B cell (primary cell): ENCODE measurements around the gene SLC26A1. TPM values are rescaled to one million over a fixed set of nuclear protein-coding genes. Genes with fewer than 3 reads are reported as not detected.

Experiments used
- ATAC-seq: fragments of 200-7000 bp; cut with Tn5 transposase; one replicate; pipeline ENCODE4 v1.10.0; 2021; ENCODE audit warnings: low read depth, mild to moderate bottlenecking, moderate number of reproducible peaks, moderate library complexity
- CTCF ChIA-PET: fragments of 350-600 bp; sonication (Branson Sonifier 250); formaldehyde crosslinking; loops from one replicate; lab custom pipeline; 2021; ENCODE audit warnings: antibody characterized with exemption, inconsistent platforms; lab: Charles Lee
- POLR2A ChIA-PET: fragments of 350-600 bp; sonication (Branson Sonifier 250); formaldehyde crosslinking; loops from one replicate; lab custom pipeline; 2021; ENCODE audit warnings: antibody characterized with exemption; lab: Charles Lee
- DNase-seq: peaks from one replicate; pipeline ENCODE4 v3.0.0; 2013
- H2AFZ ChIP-seq: 2 replicates; pipeline ENCODE4 v1.6.1; 2012; ENCODE audit warnings: mild to moderate bottlenecking, low read depth, low read length; ENCODE audit not compliant: insufficient read depth, poor library complexity, severe bottlenecking
- H3K27ac ChIP-seq, 2 donors: 1 replicate in 1 of 2; 2 replicates in 1 of 2; pipeline ENCODE4 v1.5.1; 2012 to 2013; ENCODE audit warnings: low read length in 2 of 2, mild to moderate bottlenecking in 2 of 2, moderate library complexity in 1 of 2
- H3K27me3 ChIP-seq, 4 experiments: fragments of 200-600 bp in 1 of 4; sonication (generic) in 1 of 4; replicated peaks in 1 of 4; 1 replicate in 2 of 4; 2 replicates in 2 of 4; pipeline versions ENCODE4 v1.6.1 to v1.7.0; 2013 to 2016; ENCODE audit warnings: low read length in 3 of 4, mild to moderate bottlenecking in 2 of 4, mixed read lengths in 1 of 4, moderate library complexity in 1 of 4; ENCODE audit not compliant: insufficient read depth in 4 of 4, control insufficient read depth in 3 of 4; ENCODE audit errors: control extremely low read depth in 1 of 4
- H3K36me3 ChIP-seq, 2 experiments: replicated peaks in 1 of 2; 1 replicate in 1 of 2; 2 replicates in 1 of 2; pipeline versions ENCODE4 v1.6.1 to v1.7.1; 2013; ENCODE audit warnings: low read length in 1 of 2; ENCODE audit not compliant: insufficient read depth in 2 of 2, control insufficient read depth in 1 of 2; ENCODE audit errors: control extremely low read depth in 1 of 2, extremely low read depth in 1 of 2
- H3K4me1 ChIP-seq, 2 donors: fragments of 200-600 bp in 1 of 2; sonication (generic) in 1 of 2; 1 replicate in 1 of 2; 2 replicates in 1 of 2; pipeline versions ENCODE4 v1.5.1 to v1.6.1; 2013 to 2017; ENCODE audit warnings: low read length in 2 of 2; ENCODE audit not compliant: control insufficient read depth in 2 of 2, insufficient read depth in 2 of 2
- H3K4me2 ChIP-seq: replicated peaks from 2 replicates; pipeline ENCODE3; 2012; ENCODE audit warnings: mild to moderate bottlenecking, low read depth, low read length; ENCODE audit not compliant: poor library complexity, severe bottlenecking
- H3K4me3 ChIP-seq, 5 experiments: fragments of 200-600 bp in 1 of 5; sonication (generic) in 1 of 5; 1 replicate in 3 of 5; 2 replicates in 2 of 5; pipeline versions ENCODE4 v1.5.1 to v1.7.0; 2011 to 2016; ENCODE audit warnings: low read length in 4 of 5, mild to moderate bottlenecking in 4 of 5, low read depth in 2 of 5, control low read depth in 1 of 5, moderate library complexity in 1 of 5; ENCODE audit not compliant: insufficient read depth in 1 of 5; ENCODE audit errors: control extremely low read depth in 1 of 5, extremely low read depth in 1 of 5
- H3K79me2 ChIP-seq: fragments of 200-600 bp; sonication (generic); one replicate; pipeline ENCODE4 v1.6.0; 2016; ENCODE audit warnings: low read length; ENCODE audit not compliant: control insufficient read depth, insufficient read depth
- H3K9ac ChIP-seq: fragments of 200-600 bp; sonication (generic); 2 replicates; pipeline ENCODE4 v1.6.1; 2017; ENCODE audit warnings: mild to moderate bottlenecking, low read length, moderate library complexity
- H3K9me3 ChIP-seq, 3 donors: one replicate each; pipeline versions ENCODE4 v1.6.1 to v1.7.1; 2013; ENCODE audit warnings: low read length in 2 of 3; ENCODE audit not compliant: control insufficient read depth in 2 of 3, insufficient read depth in 1 of 3; ENCODE audit errors: control extremely low read depth in 1 of 3
- H4K20me1 ChIP-seq: 2 replicates; pipeline ENCODE4 v1.6.0; 2012; ENCODE audit warnings: mild to moderate bottlenecking, low read length; ENCODE audit not compliant: insufficient read depth, control insufficient read depth, poor library complexity, severe bottlenecking
- H3K27ac Mint-ChIP-seq: one replicate; pipeline ENCODE4 v1.8.0; 2021; ENCODE audit warnings: mixed read lengths
- H3K27me3 Mint-ChIP-seq: one replicate; pipeline ENCODE4 v1.8.0; 2021; ENCODE audit warnings: mixed read lengths
- H3K4me1 Mint-ChIP-seq: one replicate; pipeline ENCODE4 v1.8.0; 2021; ENCODE audit warnings: mixed read lengths
- H3K4me3 Mint-ChIP-seq: one replicate; pipeline ENCODE4 v1.8.0; 2021; ENCODE audit warnings: mixed read lengths
- H3K9me3 Mint-ChIP-seq: one replicate; pipeline ENCODE4 v1.8.0; 2022; ENCODE audit warnings: mixed read lengths; ENCODE audit not compliant: insufficient read depth
- EZH2 ChIP-seq: IDR thresholded peaks from 2 replicates; pipeline ENCODE4 v1.6.1; 2012; ENCODE audit warnings: borderline replicate concordance, low read depth, mild to moderate bottlenecking, moderate library complexity, low read length; ENCODE audit not compliant: insufficient read depth, poor library complexity, severe bottlenecking
- WGBS: methylation state at CpG from one replicate; pipeline ENCODE4 v1.1.5; 2013; ENCODE audit warnings: missing lambda C conversion rate; ENCODE audit not compliant: insufficient coverage; 5-methylcytosine and 5-hydroxymethylcytosine counted together
- intact Hi-C: fragments of 100-400 bp; cut with micrococcal nuclease; formaldehyde crosslinking; loops from one replicate; pipeline ENCODE4 v1.10.0; 2022
- polyA plus RNA-seq: library from polyadenylated mRNA; depleted of rRNA; stranded (reverse); fragments of >200 nt; gene quantifications from 2 replicates; pipeline ENCODE4 v1.2.3, GENCODE V29; 2012
- total RNA-seq, 2 donors: library from RNA; stranded (reverse); fragments of 120-200 nt in 1 of 2; gene quantifications; 1 replicate in 1 of 2; 2 replicates in 1 of 2; pipeline versions ENCODE4 v1.2.3 to v1.2.4, GENCODE V29; 2013 to 2022
- TF ChIP-seq, protein P1 (sequence below): fragments of 200-600 bp; IDR thresholded peaks from one replicate; pipeline ENCODE4 v1.8.0; 2022; ENCODE audit warnings: antibody characterized with exemption, mild to moderate bottlenecking

The SLC26A1 gene
- total and polyA plus RNA-seq, 2 donors (not counting 1 experiment from before 2014, with no cell fraction given) = 0.03 to 1.1 TPM

DNA sequence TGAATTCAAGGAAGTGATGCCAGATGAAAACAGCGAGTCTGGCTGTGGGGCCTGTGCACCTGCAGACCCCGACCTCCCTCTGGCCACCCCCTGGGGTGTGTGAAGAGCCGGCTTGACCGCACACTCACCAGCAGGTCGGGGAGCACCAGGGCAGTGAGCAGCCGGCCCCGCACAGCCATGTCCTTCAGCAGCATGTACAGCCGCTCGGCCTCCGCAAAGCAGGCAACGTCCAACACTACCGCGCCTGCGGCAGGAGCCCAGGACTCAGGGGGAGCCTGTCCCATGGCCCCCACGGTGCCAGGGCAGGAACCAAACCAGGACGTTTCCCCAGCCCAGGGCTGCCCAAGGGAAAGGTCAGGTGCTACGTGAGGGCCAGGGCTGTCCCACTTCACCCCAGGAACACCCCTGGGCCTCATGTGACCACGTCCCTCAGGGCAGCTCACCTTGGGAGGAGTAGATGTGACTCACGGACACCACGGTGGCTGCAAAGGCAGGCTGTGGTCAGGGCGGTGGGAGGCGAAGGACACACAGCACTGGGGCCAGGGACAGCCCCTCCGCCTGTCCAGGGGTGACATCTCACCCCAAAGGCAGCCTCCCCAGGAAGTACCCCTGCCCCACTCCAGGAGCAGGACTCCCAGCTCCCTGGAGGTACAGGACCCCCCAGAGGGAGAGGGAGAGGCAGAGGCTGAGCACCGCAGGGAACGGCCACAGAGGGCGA, 28.0 kb downstream of the SLC26A1 start:
- Mint-ChIP-seq H3K27me3 (no peaks in the 10 kb centered on the region), H3K4me3 (no peak overlapping the region), H3K27ac (no peak overlapping the region), H3K4me1 (no peaks in the 10 kb centered on the region), H3K9me3 (no peaks in the 10 kb centered on the region)
- Histone ChIP-seq H3K4me3 (no peak overlapping the region), H3K4me2 (no peak overlapping the region), H3K79me2 (peaks cover 9% of the 10 kb centered on the region), H2AFZ (no peak overlapping the region), H3K27ac (no peak overlapping the region), H3K4me1 (peaks cover 4 to 13% of the 10 kb centered on the region in 2 donors), H3K36me3 (peaks cover 0 to 6% of the 10 kb centered on the region in 2 experiments), H3K27me3 (peaks cover 0 to 6% (median under 1%) of the 10 kb centered on the region in 4 experiments), H4K20me1 (peaks cover 40% of the 10 kb centered on the region), H3K9ac (no peak overlapping the region), H3K9me3 (no peaks in the 10 kb centered on the region)
- intact Hi-C loops = no loop called here
- no peak for TF ChIP-seq EZH2
- TF ChIP-seq, protein P1, sequence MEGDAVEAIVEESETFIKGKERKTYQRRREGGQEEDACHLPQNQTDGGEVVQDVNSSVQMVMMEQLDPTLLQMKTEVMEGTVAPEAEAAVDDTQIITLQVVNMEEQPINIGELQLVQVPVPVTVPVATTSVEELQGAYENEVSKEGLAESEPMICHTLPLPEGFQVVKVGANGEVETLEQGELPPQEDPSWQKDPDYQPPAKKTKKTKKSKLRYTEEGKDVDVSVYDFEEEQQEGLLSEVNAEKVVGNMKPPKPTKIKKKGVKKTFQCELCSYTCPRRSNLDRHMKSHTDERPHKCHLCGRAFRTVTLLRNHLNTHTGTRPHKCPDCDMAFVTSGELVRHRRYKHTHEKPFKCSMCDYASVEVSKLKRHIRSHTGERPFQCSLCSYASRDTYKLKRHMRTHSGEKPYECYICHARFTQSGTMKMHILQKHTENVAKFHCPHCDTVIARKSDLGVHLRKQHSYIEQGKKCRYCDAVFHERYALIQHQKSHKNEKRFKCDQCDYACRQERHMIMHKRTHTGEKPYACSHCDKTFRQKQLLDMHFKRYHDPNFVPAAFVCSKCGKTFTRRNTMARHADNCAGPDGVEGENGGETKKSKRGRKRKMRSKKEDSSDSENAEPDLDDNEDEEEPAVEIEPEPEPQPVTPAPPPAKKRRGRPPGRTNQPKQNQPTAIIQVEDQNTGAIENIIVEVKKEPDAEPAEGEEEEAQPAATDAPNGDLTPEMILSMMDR = no peak
- ATAC-seq (no peak), DNase-seq (no peak)
- CTCF ChIA-PET = no interaction called here
- POLR2A ChIA-PET = interaction anchor here (0.7 to 1.0 kb wide), 2 partner anchors 28 to 63 kb away, joined by 3 to 6 read pairs; no protein-coding TSS in a partner anchor
- 94% methylated on average over 25 of the region's 26 CpGs for WGBS

DNA sequence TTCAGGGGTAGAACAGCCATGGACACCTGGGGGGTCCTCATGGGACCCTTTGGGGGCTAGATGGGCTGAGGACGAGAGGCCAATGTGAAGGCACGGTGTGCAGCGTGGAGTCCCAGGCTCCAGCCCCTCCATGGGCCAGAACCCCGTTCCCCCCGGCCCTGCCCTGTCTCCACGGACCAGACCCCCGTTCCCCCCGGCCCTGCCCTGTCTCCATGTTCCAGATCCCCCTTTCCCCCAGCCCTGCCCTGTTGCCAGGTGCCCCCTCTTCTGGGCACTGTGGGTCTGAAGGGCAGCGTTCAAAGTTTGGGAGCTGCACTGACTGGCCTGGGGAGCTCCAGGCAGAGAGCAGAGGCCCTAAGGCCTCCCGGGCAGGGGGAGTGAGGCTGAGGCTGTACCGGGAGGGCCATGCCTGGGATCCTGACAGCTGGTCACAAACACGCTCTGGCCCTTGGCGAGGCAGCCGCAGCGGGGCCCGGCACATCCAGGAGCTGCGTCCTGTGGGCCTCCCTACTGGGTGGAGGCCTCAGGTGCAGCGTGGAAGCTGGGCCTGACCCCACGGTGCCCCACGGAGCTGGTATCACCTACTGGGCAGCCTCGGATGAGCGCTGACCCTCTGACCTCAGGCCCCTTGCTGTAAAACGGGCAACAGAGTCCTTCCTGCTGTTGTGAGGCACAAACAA, 28.7 kb downstream of the SLC26A1 start:
- DNase-seq = no peak
- Mint-ChIP-seq H3K27me3 (no peaks in the 10 kb centered on the region), H3K9me3 (no peaks in the 10 kb centered on the region), H3K4me3 (no peak overlapping the region), H3K4me1 (peaks cover 1% of the 10 kb centered on the region), H3K27ac (no peak overlapping the region)
- peaks cover 0 to 6% (median under 1%) of the 10 kb centered on the region in 4 experiments for H3K27me3 ChIP-seq
- ChIA-PET POLR2A (interaction anchor here (0.7 to 1.0 kb wide), 2 partner anchors 27 to 62 kb away, joined by 3 to 6 read pairs; no protein-coding TSS in a partner anchor), CTCF (no interaction called here)
- H3K4me1 ChIP-seq = peaks cover 4 to 13% of the 10 kb centered on the region in 2 donors
- H4K20me1 ChIP-seq = peaks cover 34% of the 10 kb centered on the region
- no peak overlapping the region for H3K27ac ChIP-seq
- peaks cover 0 to 6% of the 10 kb centered on the region in 2 experiments for H3K36me3 ChIP-seq
- ATAC-seq = no peak
- no peak overlapping the region for H3K4me3 ChIP-seq
- no peak overlapping the region for H2AFZ ChIP-seq
- no peaks in the 10 kb centered on the region for H3K9me3 ChIP-seq
- no peak for TF ChIP-seq EZH2
- TF ChIP-seq, protein P1 = no peak
- intact Hi-C loops = no loop called here
- peaks cover 5% of the 10 kb centered on the region for H3K79me2 ChIP-seq
- no peak overlapping the region for H3K9ac ChIP-seq
- 96% methylated on average over 23 of the region's 23 CpGs for WGBS
- no peak overlapping the region for H3K4me2 ChIP-seq
